GM18951 (cell line): ENCODE results near the gene TOB1.

Experiments used
- POLR2A ChIP-seq: IDR thresholded peaks from 4 replicates; pipeline ENCODE4 v1.6.1; 2011; ENCODE audit warnings: mild to moderate bottlenecking; ENCODE audit not compliant: insufficient read length, insufficient read depth; ENCODE audit errors: extremely low read depth
- in situ Hi-C: fragments of 300-500 bp; cut with MboI; formaldehyde crosslinking; loops from one replicate; pipeline ENCODE4 v1.12.0; 2022; ENCODE audit warnings: low sequenced_read_pairs, mixed read lengths, inconsistent platforms; ENCODE audit not compliant: unreplicated experiment

The TOB1 gene

DNA sequence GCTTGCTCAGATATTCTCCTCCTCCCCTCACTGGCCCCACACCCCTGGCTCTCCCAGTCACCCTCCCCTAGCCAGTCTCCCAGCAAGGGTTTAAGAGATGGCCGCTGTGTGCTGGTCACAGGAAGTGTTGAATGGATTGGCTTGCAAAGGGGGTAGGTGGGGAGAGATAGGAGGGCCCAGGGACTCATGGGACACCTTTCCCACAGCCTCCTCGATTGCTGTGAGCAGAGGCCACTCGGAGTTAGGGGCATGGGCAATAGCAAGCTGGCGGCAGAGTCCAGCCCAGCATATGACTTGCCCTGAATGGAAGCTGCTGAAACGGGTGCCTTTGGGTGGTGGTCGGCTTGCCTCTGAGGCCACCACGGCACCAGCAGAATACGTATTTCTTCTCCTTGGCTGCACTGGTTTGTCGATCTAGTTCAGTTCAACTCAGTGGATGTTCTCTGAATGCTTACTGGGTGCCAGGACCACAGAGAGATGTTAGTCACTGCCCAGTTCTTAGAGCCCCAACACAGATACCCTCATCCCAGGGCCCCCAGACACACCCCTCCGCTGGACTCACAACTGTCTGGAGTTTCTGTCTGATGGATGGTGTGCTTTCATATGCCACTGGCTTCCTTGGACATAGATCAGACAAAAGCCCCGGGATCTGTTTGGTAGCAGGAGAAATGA is 24.7 kb downstream of the TOB1 start:
- no peak for TF ChIP-seq POLR2A
- in situ Hi-C loops: no loop called here

DNA sequence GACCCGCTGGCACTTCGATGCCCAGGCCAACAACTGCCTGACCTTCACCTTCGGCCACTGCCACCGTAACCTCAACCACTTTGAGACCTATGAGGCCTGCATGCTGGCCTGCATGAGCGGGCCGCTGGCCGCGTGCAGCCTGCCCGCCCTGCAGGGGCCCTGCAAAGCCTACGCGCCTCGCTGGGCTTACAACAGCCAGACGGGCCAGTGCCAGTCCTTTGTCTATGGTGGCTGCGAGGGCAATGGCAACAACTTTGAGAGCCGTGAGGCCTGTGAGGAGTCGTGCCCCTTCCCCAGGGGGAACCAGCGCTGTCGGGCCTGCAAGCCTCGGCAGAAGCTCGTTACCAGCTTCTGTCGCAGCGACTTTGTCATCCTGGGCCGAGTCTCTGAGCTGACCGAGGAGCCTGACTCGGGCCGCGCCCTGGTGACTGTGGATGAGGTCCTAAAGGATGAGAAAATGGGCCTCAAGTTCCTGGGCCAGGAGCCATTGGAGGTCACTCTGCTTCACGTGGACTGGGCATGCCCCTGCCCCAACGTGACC is 25.8 kb downstream of the TOB1 start:
- no peak for TF ChIP-seq POLR2A
- in situ Hi-C loops: no loop called here

DNA sequence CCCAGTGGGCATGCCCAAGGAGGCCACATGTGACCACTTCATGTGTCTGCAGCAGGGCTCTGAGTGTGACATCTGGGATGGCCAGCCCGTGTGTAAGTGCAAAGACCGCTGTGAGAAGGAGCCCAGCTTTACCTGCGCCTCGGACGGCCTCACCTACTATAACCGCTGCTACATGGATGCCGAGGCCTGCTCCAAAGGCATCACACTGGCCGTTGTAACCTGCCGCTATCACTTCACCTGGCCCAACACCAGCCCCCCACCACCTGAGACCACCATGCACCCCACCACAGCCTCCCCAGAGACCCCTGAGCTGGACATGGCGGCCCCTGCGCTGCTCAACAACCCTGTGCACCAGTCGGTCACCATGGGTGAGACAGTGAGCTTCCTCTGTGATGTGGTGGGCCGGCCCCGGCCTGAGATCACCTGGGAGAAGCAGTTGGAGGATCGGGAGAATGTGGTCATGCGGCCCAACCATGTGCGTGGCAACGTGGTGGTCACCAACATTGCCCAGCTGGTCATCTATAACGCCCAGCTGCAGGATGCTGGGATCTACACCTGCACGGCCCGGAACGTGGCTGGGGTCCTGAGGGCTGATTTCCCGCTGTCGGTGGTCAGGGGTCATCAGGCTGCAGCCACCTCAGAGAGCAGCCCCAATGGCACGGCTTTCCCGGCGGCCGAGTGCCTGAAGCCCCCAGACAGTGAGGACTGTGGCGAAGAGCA is 26.4 kb downstream of the TOB1 start:
- in situ Hi-C loops: loop anchor here (10.0 kb wide), 1 partner anchor 55 kb away; no protein-coding TSS in a partner anchor
- TF ChIP-seq POLR2A: no peak

DNA sequence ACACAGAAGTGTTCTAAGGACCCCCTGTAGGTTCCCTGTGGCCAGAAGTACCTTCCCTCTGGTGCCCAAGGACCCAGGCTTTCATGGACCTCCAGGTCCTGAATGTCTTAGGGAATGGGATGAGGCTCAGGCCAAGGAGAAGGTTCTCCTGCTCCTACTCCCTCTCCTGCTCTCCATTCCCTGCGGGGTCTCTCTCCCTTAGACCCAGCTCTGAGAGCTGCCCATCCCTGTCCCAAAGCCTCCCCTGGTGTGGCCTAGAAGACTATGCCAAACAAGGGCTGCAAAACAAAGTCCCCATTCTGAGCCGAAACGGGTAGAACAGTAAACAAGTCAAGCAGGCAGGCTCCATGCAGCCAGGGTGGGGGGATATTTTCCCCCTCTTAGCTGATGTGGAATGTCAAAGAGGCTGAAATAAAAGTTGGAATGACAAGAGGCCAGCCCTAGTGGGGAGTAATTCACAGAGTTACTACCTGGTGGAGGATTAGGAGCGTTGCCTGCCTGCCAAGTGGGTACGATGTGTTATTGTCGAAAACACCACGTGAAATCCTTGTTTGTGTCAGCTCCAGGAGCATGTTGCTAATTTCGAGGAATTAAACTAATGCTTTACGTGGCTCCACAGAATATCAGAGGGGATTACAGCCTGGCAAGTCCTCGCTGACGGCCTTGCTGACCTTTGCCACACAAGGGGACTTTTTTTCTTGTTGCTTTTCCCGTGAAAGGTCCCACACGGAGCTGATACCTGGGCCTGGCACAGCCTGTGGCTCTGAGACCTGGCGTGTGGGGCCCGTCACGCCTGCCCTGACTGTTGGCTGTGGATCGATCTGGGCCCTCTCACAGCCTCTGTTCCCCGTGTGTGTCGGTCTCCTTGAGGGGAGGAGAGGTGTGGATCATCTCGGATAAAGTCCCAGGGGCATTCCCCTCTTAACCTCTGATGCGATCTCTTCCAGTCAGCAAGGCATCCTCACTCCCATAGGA is 27.9 kb downstream of the TOB1 start:
- in situ Hi-C loops: loop anchor here (10.0 kb wide), 1 partner anchor 53 kb away; no protein-coding TSS in a partner anchor
- no peak for TF ChIP-seq POLR2A

DNA sequence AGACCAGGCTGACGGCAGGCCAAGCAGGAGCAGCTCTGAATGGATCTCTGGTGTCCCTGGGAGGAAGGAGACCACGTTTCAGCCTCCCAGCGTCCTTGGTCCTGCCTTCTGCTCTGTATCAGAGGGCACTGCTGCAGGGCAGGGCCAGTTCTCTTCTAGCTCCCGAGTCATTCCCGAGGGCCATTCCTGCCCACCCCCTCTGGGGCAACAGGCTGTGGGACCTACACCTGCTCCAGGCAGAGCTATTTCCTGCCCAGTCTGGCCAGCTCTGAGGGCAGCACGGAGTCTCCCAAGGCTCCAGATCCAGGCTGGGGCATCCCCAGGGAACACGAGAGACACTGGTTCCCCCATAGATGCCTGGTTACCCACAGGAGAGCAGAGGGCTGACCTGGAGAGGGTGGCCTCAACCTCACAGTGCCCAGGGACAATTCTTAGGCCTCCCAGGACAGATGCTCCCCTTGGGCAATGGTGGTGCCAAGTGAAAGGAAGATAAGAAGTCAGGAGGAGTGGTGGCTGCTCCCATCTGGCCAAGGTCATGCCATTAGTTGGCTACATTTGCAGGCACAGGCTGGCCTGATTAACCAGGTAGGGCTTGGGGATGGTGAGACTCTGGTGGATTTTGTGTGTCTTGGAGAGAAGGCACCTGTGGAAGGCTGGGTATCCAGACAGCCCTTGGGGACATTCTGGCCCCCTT is 28.7 kb downstream of the TOB1 start:
- no peak for TF ChIP-seq POLR2A
- in situ Hi-C loops: loop anchor here (10.0 kb wide), 1 partner anchor 53 kb away; no protein-coding TSS in a partner anchor

- no peak for TF ChIP-seq POLR2A
Measured at GRCh38 chr17:50836826-50837225, 29.3 kb downstream of the TOB1 start.

GRCh38 chr17:50835301-50836234 is 30.6 kb downstream of the TOB1 start, which contains the start of gene WFIKKN2:
Gene WFIKKN2 (plus strand): TSS chr17:50835586. CDS start chr17:50835938, 352 bp downstream.
- TF ChIP-seq POLR2A: no peak
- in situ Hi-C loops: loop anchor here (10.0 kb wide), 1 partner anchor 51 kb away; no protein-coding TSS in a partner anchor

More at GRCh38 chr17:50836826-50837225, 29.3 kb downstream of the TOB1 start:
- in situ Hi-C loops: loop anchor here (10.0 kb wide), 1 partner anchor 52 kb away; no protein-coding TSS in a partner anchor

DNA sequence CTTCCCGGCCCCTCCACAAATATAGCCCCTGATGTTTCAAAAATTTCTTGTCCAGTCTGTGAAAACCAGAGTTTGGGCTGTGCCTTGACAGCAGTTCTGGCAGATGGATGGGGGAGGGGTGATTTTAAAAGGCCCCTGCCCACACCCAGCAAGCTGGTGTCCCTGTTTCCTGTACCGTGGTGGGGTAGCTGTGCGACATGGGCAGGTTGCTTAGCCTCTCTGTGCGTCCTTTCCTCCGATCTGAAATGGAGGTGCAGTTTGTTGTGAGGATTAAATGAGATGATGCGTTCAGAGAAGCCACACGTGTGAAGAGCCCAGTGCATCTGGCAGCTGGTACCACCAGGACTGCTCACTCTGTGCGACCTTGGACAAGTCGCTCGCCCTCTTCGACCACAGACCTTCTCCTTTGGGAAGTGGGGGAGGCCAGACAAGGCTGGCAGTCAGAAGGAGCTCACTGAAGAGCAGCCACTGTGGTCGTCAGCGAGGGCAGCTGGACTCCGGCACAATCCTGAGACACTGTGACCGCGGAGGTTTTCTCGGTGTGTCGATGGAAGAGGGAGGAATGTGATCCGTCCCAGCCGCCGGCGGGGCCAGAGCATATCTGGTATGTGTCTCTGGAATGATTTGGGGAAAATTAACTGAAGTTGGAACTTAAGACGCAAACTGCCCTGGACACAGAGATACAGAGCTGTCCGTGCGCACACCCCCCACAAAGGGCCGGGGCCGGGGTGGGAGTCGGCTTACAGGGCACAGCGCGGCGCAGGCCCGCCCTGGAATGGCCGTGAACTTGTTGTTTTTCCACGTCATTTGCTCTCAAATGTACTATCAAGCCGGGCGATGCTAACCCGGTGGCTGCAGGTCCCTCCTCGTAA is 31.5 kb downstream of the TOB1 start:
- in situ Hi-C loops: loop anchor here (10.0 kb wide), 1 partner anchor 50 kb away; no protein-coding TSS in a partner anchor
- no peak for TF ChIP-seq POLR2A

DNA sequence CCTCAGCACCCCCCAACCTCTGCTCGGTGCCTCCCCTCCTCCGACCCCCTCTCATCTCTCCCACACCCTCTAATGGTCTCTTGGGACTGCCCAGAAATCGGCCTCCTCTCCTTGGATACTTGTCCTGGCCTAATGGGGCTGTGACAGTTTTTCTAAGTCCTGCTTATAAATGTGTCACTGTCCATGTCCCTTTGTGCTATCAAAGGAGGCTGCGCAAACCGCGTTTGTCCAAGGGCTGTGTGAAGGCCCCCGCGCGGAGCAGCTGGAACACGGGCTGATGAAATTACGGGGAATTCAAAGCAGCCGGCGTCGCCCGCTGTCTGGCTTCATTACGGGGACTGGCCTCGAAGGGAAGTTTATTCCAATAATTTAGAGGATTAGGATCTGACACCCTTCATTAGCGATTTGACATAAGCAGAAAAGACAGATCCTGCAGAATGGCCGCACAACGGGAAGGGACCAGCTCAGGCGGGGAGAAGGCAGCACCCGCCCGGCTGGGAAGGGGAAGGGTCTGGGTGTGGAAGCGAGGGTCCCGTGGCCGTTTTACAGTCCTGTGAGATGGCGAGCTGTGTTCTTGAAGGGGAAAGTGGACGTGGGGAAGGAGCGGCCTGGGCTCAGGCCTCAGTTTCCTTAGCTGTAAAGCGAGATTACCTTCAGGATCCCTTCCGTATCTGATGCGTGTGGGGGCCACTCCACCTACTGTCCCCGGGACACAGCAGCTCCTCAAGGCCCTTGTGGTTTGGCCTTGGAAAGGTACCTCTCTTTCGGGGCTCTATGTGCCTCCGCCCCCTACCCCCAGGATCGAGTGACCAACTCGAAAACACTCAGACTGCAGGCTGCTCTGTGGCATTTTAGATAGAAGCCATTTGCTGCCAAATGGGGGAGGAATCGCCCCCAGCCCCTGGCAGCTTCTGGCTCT is 32.4 kb downstream of the TOB1 start:
- in situ Hi-C loops: loop anchor here (10.0 kb wide), 1 partner anchor 49 kb away; no protein-coding TSS in a partner anchor
- no peak for TF ChIP-seq POLR2A
